Keratinocyte (primary cell): ENCODE measurements around the gene SYNJ2. TPM values are rescaled to one million over a fixed set of nuclear protein-coding genes. Genes with fewer than 3 reads are reported as not detected.

Source experiments
- DNase-seq: peaks from one replicate; pipeline ENCODE4 v3.0.0-alpha.2; 2011; ENCODE audit warnings: low read depth, missing footprints, low spot score
- FAIRE-seq: peaks from 2 replicates; lab custom pipeline; 2011; peaks lifted over from hg19 to GRCh38; lab: Jason Lieb, UNC
- H2AFZ ChIP-seq: 2 replicates; pipeline ENCODE4 v1.6.0; 2012; ENCODE audit warnings: low read length, control low read depth, inconsistent platforms; ENCODE audit not compliant: control insufficient read depth
- H3K27ac ChIP-seq: 2 replicates; pipeline ENCODE4 v1.5.1; 2011; ENCODE audit warnings: low read length; ENCODE audit not compliant: control insufficient read depth, insufficient read depth
- H3K27me3 ChIP-seq: 3 replicates; pipeline ENCODE4 v1.6.0; 2011; ENCODE audit warnings: low read length; ENCODE audit not compliant: control insufficient read depth, insufficient read depth; ENCODE audit errors: extremely low read depth
- H3K36me3 ChIP-seq, 2 experiments: 2 replicates in 1 of 2; 3 replicates in 1 of 2; pipeline ENCODE4 v1.5.1; 2011; ENCODE audit warnings: low read length in 2 of 2, mild to moderate bottlenecking in 1 of 2; ENCODE audit not compliant: control insufficient read depth in 2 of 2, insufficient read depth in 2 of 2; ENCODE audit errors: extremely low read depth in 1 of 2
- H3K4me1 ChIP-seq: 3 replicates; pipeline ENCODE4 v1.5.1; 2011; ENCODE audit warnings: low read length; ENCODE audit not compliant: control insufficient read depth, insufficient read depth; ENCODE audit errors: extremely low read depth
- H3K4me2 ChIP-seq: 3 replicates; pipeline ENCODE4 v1.6.0; 2011; ENCODE audit warnings: low read depth, low read length; ENCODE audit not compliant: control insufficient read depth, insufficient read depth; ENCODE audit errors: extremely low read depth
- H3K4me3 ChIP-seq, 3 experiments: fragments of 200-600 bp in 1 of 3; sonication (generic) in 1 of 3; 2 replicates in 2 of 3; 3 replicates in 1 of 3; pipeline ENCODE4 v1.5.1; 2011 to 2016; ENCODE audit warnings: low read length in 3 of 3, mild to moderate bottlenecking in 3 of 3, control low read depth in 2 of 3, inconsistent platforms in 1 of 3, low read depth in 1 of 3, mixed read lengths in 1 of 3, mixed run types in 1 of 3, moderate library complexity in 1 of 3; ENCODE audit not compliant: control insufficient read depth in 2 of 3, insufficient read depth in 2 of 3; ENCODE audit errors: extremely low read depth in 1 of 3
- H3K79me2 ChIP-seq: 2 replicates; pipeline ENCODE4 v1.6.0; 2012; ENCODE audit warnings: low read length; ENCODE audit not compliant: control insufficient read depth, insufficient read depth
- H3K9ac ChIP-seq: 3 replicates; pipeline ENCODE4 v1.6.0; 2011; ENCODE audit warnings: low read length; ENCODE audit not compliant: control insufficient read depth, insufficient read depth; ENCODE audit errors: extremely low read depth
- H3K9me1 ChIP-seq: 3 replicates; pipeline ENCODE4 v1.6.0; 2011; ENCODE audit warnings: low read length; ENCODE audit not compliant: control insufficient read depth, insufficient read depth; ENCODE audit errors: extremely low read depth
- H3K9me3 ChIP-seq: 2 replicates; pipeline ENCODE4 v1.5.1; 2012; ENCODE audit warnings: low read depth, low read length; ENCODE audit not compliant: control insufficient read depth
- H4K20me1 ChIP-seq: 3 replicates; pipeline ENCODE4 v1.6.0; 2011; ENCODE audit warnings: low read length; ENCODE audit not compliant: control insufficient read depth, insufficient read depth; ENCODE audit errors: extremely low read depth
- EZH2 ChIP-seq: IDR thresholded peaks from one replicate; pipeline ENCODE4 v1.6.1; 2012; ENCODE audit warnings: inconsistent platforms, mild to moderate bottlenecking, low read length, moderate library complexity
- dilution Hi-C: fragments of 300-500 bp; cut with MboI; formaldehyde crosslinking; loops from one replicate; pipeline ENCODE4 v1.7.0; 2020; ENCODE audit warnings: low sequenced_read_pairs; ENCODE audit not compliant: extremely low pct_ligation_motif_present
- polyA plus RNA-seq, 5 experiments: library from polyadenylated mRNA; depleted of rRNA in 3 of 5; stranded (reverse) in 3 of 5; stranded (forward) in 1 of 5; unstranded in 1 of 5; fragments of >200 nt; gene quantifications; 1 replicate in 1 of 5; 2 replicates in 3 of 5; 3 replicates in 1 of 5; pipeline versions ENCODE4 v1.2.1 to v1.2.3, GENCODE V29; 2011 to 2012; ENCODE audit warnings: missing spikeins in 2 of 5, low read depth in 1 of 5, low replicate concordance in 1 of 5
- TF ChIP-seq, protein P1 (sequence below), 3 experiments: IDR thresholded peaks in 1 of 3; conservative IDR thresholded peaks in 1 of 3; optimal IDR thresholded peaks in 1 of 3; 2 replicates in 2 of 3; 3 replicates in 1 of 3; pipeline versions ENCODE3 to v1.5.1; 2011; ENCODE audit warnings: low read length in 3 of 3, mild to moderate bottlenecking in 3 of 3, moderate library complexity in 2 of 3, control low read depth in 1 of 3, inconsistent platforms in 1 of 3; ENCODE audit not compliant: insufficient read depth in 2 of 3; ENCODE audit errors: extremely low read depth in 1 of 3

Gene SYNJ2
- polyA plus RNA-seq, 1 donor (not counting 4 experiments of a cell fraction or from before 2014, with no cell fraction given): 8.6 TPM

DNA sequence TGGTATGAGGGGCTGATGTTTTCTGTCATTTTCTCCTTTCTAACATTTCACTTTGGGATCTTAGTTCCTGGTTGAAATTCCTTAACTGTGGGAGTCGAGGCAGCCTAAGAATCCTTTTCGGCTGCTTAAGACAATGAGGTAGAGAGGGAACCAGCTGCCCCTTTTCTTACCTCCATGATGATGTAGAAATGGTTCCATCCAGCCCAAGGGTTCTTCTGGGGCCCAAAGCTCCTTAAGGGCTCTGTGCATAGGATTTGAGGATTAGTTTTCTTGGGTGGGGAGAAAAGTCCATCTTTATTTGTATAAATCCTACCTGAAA, 33.5 kb downstream of the SYNJ2 start:
- dilution Hi-C loops: no loop called here
- no peak overlapping the region for H3K4me2 ChIP-seq
- FAIRE-seq: no peak

DNA sequence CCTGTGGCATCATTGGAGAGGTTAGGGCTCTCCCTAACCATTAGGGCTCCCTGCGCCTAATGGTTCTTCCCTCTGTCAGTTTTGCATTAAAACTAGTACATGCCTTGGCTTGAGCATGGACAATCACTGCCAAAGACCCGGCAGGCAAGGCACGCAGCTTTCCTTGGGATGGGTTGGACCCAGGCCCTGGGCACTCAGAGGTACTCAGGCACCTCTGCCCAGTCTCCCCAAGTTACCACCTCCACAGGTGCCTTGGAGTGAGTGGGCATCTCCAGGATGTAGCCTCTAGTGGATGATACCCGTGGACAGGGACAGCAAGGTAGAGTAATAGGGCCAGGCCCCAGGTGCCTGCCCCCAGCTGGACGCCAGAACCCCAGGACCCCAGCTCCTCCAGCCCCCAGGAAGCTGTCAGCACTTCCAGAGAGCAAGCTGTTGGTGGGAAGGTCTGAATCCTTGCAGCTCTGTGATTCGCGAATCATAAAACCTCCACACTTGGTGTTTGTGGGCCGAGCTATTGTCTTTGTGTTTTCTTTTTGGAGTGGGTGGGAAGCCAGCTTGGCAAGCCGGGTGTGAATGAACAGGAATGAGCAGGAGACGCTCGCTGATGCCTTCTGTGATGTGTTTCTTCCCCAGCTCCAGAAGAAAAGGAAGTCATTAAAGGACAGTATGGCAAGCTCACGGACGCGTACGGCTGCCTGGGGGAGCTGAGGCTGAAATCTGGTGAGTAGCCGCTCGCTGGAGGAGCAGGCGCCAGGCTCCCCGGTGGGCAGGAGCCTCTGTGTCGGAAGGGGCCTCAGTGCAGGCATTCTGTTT, 35.1 kb downstream of the SYNJ2 start:
- Histone ChIP-seq H3K9ac (no peak overlapping the region), H3K27ac (no peak overlapping the region), H3K9me3 (no peaks in the 10 kb centered on the region), H2AFZ (no peak overlapping the region), H3K9me1 (no peaks in the 10 kb centered on the region), H3K27me3 (no peaks in the 10 kb centered on the region), H4K20me1 (no peaks in the 10 kb centered on the region), H3K79me2 (peaks cover 8% of the 10 kb centered on the region), H3K4me2 (no peak overlapping the region), H3K4me3 (no peak overlapping the region), H3K4me1 (no peaks in the 10 kb centered on the region), H3K36me3 (no peaks in the 10 kb centered on the region)
- dilution Hi-C loops: no loop called here
- no peak for DNase-seq
- no peak for FAIRE-seq
- TF ChIP-seq EZH2: no peak
- TF ChIP-seq, protein P1, sequence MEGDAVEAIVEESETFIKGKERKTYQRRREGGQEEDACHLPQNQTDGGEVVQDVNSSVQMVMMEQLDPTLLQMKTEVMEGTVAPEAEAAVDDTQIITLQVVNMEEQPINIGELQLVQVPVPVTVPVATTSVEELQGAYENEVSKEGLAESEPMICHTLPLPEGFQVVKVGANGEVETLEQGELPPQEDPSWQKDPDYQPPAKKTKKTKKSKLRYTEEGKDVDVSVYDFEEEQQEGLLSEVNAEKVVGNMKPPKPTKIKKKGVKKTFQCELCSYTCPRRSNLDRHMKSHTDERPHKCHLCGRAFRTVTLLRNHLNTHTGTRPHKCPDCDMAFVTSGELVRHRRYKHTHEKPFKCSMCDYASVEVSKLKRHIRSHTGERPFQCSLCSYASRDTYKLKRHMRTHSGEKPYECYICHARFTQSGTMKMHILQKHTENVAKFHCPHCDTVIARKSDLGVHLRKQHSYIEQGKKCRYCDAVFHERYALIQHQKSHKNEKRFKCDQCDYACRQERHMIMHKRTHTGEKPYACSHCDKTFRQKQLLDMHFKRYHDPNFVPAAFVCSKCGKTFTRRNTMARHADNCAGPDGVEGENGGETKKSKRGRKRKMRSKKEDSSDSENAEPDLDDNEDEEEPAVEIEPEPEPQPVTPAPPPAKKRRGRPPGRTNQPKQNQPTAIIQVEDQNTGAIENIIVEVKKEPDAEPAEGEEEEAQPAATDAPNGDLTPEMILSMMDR (optimal IDR thresholded peaks at IDR 0.05 in 1 of 3, IDR thresholded peaks at IDR 0.05 in 1 of 3, conservative IDR thresholded peaks at IDR 0.05 in 1 of 3; ENCODE audit: extremely low read depth in 1 of 3, insufficient read depth in 2 of 3, low read length in 3 of 3): no peak

More for the DNA sequence above, 33.5 kb downstream of the SYNJ2 start:
- Histone ChIP-seq H3K36me3 (no peaks in the 10 kb centered on the region), H3K4me1 (no peaks in the 10 kb centered on the region), H4K20me1 (no peaks in the 10 kb centered on the region), H3K27ac (no peak overlapping the region), H3K9me3 (no peaks in the 10 kb centered on the region), H3K9ac (no peak overlapping the region), H3K9me1 (no peaks in the 10 kb centered on the region), H3K4me3 (no peak overlapping the region), H3K79me2 (peaks cover 15% of the 10 kb centered on the region), H2AFZ (no peak overlapping the region), H3K27me3 (no peaks in the 10 kb centered on the region)
- DNase-seq: no peak
- no peak for TF ChIP-seq EZH2
- TF ChIP-seq, protein P1 (optimal IDR thresholded peaks at IDR 0.05 in 1 of 3, IDR thresholded peaks at IDR 0.05 in 1 of 3, conservative IDR thresholded peaks at IDR 0.05 in 1 of 3; ENCODE audit: extremely low read depth in 1 of 3, insufficient read depth in 2 of 3, low read length in 3 of 3): no peak
